Measurements from ENCODE around the gene SERPINE1. TPM values are rescaled to one million over a fixed set of nuclear protein-coding genes. Genes with fewer than 3 reads are reported as not detected.
A peak's percentile ranks its signal among the peaks of the same experiment; 100 is the strongest.

The SERPINE1 gene
- total RNA-seq, 1 donor = 278 TPM

GRCh38 chr7:101171442-101171837 lies 44.5 kb downstream of the SERPINE1 start:
- peaks cover 21% of the 10 kb centered on the region for H3K4me1 ChIP-seq (ENCODE audit: insufficient read depth, low read length)
- H3K27me3 ChIP-seq (ENCODE audit: insufficient read depth, low read length) = peaks cover 94% of the 10 kb centered on the region

DNA sequence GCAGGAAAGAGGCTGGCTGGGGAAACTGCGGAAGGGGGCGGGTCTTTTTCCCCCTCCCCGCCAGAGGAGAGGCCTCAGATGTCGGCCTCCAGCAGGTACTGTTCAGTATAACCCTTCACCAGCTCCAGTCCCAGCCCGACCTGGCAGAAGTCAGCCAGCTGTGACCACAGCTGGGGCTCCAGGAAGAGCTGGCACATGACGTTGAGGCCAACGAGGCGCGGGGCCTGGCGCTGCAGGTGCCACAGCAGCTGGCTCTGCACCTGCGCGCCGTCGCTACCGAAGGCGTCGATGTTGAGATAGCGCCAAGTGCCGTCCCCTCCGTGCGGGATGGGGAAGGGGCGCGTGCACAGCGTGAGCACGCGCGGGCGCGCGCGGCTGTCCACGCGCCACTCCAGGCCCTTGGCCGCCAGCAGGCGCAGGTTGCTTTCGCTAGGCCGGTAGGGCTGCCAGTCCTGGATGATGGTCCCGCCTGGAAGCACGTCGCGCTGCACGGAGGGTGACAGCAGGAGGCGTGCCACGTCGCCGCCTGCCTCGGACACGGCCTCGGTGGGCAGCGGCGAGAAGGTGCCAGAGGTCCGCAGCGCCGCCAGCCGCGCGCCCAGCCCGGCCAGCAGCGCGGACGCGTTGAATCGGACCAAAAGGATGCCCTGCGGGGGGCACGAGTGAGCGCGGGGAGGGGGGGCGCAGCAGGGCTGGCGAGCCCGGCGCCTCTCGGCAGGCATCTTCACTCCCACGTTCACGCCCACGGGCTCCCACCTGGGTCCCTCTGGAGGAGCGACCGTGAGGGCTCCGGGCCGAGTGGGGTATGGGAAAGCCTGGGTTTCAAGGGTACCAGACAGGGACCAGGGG lies 45.3 kb downstream of the SERPINE1 start:
- DNase-seq (ENCODE audit: insufficient read length, low spot score, missing footprints) = peak; percentile 66
- no peak overlapping the region for H3K4me3 ChIP-seq (ENCODE audit: insufficient read depth, low read length)
- H3K9me3 ChIP-seq (ENCODE audit: low read depth, low read length) = no peaks in the 10 kb centered on the region
- H4K20me1 ChIP-seq (ENCODE audit: insufficient read depth, low read length) = peaks cover 2% of the 10 kb centered on the region
- H3K27ac ChIP-seq (ENCODE audit: low read depth, low read length) = no peak overlapping the region
- H3K27me3 ChIP-seq (ENCODE audit: insufficient read depth, low read length) = peaks cover 96% of the 10 kb centered on the region
- H3K4me2 ChIP-seq (ENCODE audit: insufficient read depth, low read length) = peak overlapping the region; percentile 32
- no peaks in the 10 kb centered on the region for H3K79me2 ChIP-seq (ENCODE audit: insufficient read depth, low read length)
- H3K36me3 ChIP-seq (ENCODE audit: insufficient read depth, low read length) = no peaks in the 10 kb centered on the region
- TF ChIP-seq, protein P1, sequence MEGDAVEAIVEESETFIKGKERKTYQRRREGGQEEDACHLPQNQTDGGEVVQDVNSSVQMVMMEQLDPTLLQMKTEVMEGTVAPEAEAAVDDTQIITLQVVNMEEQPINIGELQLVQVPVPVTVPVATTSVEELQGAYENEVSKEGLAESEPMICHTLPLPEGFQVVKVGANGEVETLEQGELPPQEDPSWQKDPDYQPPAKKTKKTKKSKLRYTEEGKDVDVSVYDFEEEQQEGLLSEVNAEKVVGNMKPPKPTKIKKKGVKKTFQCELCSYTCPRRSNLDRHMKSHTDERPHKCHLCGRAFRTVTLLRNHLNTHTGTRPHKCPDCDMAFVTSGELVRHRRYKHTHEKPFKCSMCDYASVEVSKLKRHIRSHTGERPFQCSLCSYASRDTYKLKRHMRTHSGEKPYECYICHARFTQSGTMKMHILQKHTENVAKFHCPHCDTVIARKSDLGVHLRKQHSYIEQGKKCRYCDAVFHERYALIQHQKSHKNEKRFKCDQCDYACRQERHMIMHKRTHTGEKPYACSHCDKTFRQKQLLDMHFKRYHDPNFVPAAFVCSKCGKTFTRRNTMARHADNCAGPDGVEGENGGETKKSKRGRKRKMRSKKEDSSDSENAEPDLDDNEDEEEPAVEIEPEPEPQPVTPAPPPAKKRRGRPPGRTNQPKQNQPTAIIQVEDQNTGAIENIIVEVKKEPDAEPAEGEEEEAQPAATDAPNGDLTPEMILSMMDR (IDR thresholded peaks at IDR 0.05; ENCODE audit: extremely low read depth, low read depth, low read length) = no peak
- H3K4me1 ChIP-seq (ENCODE audit: insufficient read depth, low read length) = peaks cover 21% of the 10 kb centered on the region
- no peak overlapping the region for H2AFZ ChIP-seq (ENCODE audit: low read length)

More at GRCh38 chr7:101171442-101171837, 44.5 kb downstream of the SERPINE1 start:
- no peak overlapping the region for H3K4me2 ChIP-seq (ENCODE audit: insufficient read depth, low read length)
- H3K9me3 ChIP-seq (ENCODE audit: low read depth, low read length) = no peaks in the 10 kb centered on the region
- H3K4me3 ChIP-seq (ENCODE audit: insufficient read depth, low read length) = no peak overlapping the region
- no peak overlapping the region for H2AFZ ChIP-seq (ENCODE audit: low read length)
- H4K20me1 ChIP-seq (ENCODE audit: insufficient read depth, low read length) = peaks cover 2% of the 10 kb centered on the region
- no peaks in the 10 kb centered on the region for H3K36me3 ChIP-seq (ENCODE audit: insufficient read depth, low read length)
- H3K27ac ChIP-seq (ENCODE audit: low read depth, low read length) = no peak overlapping the region
- H3K79me2 ChIP-seq (ENCODE audit: insufficient read depth, low read length) = no peaks in the 10 kb centered on the region
- peak; percentile 81 for DNase-seq (ENCODE audit: insufficient read length, low spot score, missing footprints)
- TF ChIP-seq, protein P1 (IDR thresholded peaks at IDR 0.05; ENCODE audit: extremely low read depth, low read depth, low read length) = peak; percentile 19

GRCh38 chr7:101172854-101173751 lies 46.2 kb downstream of the SERPINE1 start:
- H3K4me1 ChIP-seq (ENCODE audit: insufficient read depth, low read length) = peaks cover 21% of the 10 kb centered on the region
- no peak overlapping the region for H3K27ac ChIP-seq (ENCODE audit: low read depth, low read length)
- TF ChIP-seq, protein P1 (IDR thresholded peaks at IDR 0.05; ENCODE audit: extremely low read depth, low read depth, low read length) = no peak
- H4K20me1 ChIP-seq (ENCODE audit: insufficient read depth, low read length) = peaks cover 2% of the 10 kb centered on the region
- peak overlapping the region; percentile 47 for H3K4me3 ChIP-seq (ENCODE audit: insufficient read depth, low read length)
- no peak overlapping the region for H2AFZ ChIP-seq (ENCODE audit: low read length)
- peak; percentile 98 for DNase-seq (ENCODE audit: insufficient read length, low spot score, missing footprints)
- H3K9me3 ChIP-seq (ENCODE audit: low read depth, low read length) = no peaks in the 10 kb centered on the region
- no peaks in the 10 kb centered on the region for H3K79me2 ChIP-seq (ENCODE audit: insufficient read depth, low read length)
- peaks cover 96% of the 10 kb centered on the region for H3K27me3 ChIP-seq (ENCODE audit: insufficient read depth, low read length)
- peak overlapping the region; percentile 72 for H3K4me2 ChIP-seq (ENCODE audit: insufficient read depth, low read length)
- H3K36me3 ChIP-seq (ENCODE audit: insufficient read depth, low read length) = no peaks in the 10 kb centered on the region
